ENCODE results near the gene HNF1A. TPM values are rescaled to one million over a fixed set of nuclear protein-coding genes. Genes with fewer than 3 reads are reported as not detected.
A peak's percentile ranks its signal among the peaks of the same experiment; 100 is the strongest.

HNF1A gene
- total and polyA plus RNA-seq, 2 of the 13 experiments (the other 11 are each of a cell fraction or from before 2014, with no cell fraction given): 13.4 to 34.7 TPM

DNA sequence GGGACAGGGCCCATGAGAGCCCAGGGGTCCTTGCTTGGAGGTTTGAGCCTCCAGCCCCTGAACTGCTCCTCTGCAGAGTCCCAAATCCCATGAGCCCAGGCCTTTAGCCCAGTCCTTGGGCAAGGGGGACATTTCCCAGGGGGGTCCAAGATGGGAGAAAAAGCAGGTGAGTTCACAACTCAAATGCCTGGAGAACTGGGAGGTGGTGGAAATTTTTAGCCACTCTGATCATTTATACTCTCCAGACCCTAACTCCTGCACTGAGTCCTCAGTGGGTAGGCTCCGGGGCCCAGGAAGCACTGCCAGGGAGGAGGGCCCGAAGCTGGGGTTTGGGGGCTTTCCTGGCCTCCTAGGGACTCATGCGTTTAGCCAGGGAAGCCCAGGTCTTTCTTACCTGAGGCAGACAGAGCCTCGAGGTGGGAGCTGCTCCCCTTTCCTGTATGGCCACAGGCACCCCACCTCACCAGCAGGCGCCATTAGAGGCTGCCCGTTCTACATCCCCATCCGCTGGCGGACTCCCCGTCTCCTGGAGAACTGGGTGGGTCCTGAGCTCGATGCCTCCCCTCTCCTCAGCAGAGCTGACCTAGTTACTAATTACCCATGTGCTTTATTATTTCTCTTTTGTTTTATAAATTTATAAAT lies 998 bp downstream of the HNF1A start (continued):
- TF ChIP-seq, protein P1, sequence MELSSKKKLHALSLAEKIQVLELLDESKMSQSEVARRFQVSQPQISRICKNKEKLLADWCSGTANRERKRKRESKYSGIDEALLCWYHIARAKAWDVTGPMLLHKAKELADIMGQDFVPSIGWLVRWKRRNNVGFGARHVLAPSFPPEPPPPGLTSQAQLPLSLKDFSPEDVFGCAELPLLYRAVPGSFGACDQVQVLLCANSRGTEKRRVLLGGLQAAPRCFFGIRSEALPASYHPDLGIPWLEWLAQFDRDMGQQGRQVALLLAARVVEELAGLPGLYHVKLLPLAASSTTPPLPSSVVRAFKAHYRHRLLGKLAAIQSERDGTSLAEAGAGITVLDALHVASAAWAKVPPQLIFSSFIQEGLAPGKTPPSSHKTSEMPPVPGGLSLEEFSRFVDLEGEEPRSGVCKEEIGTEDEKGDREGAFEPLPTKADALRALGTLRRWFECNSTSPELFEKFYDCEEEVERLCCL (CRISPR knock-in tag; IDR thresholded peaks at IDR 0.05; ENCODE audit: borderline replicate concordance): no peak
- TF ChIP-seq, protein P2, sequence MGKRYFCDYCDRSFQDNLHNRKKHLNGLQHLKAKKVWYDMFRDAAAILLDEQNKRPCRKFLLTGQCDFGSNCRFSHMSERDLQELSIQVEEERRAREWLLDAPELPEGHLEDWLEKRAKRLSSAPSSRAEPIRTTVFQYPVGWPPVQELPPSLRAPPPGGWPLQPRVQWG (CRISPR knock-in tag; IDR thresholded peaks at IDR 0.05; ENCODE audit: borderline replicate concordance, low read depth): no peak
- TF ChIP-seq ZNF572 (CRISPR knock-in tag; IDR thresholded peaks at IDR 0.05) (peak; percentile 26; the same call in 1 of the 2 replicates), ATAD3A (CRISPR knock-in tag; IDR thresholded peaks at IDR 0.05) (no peak), MAZ (IDR thresholded peaks at IDR 0.05; ENCODE audit: borderline replicate concordance, low read depth, low read length) (no peak), MAZ (CRISPR knock-in tag; IDR thresholded peaks at IDR 0.05; ENCODE audit: low read depth) (peak; percentile 52; the same call in 1 of the 2 replicates), HMGA1 (CRISPR knock-in tag; conservative IDR thresholded peaks at IDR 0.05) (no peak), ERF (CRISPR knock-in tag; IDR thresholded peaks at IDR 0.05) (0 out of 2 replicates have a peak, but pooled peaks have one; percentile 14), ZNF766 (CRISPR knock-in tag; IDR thresholded peaks at IDR 0.05; ENCODE audit: borderline replicate concordance) (no peak), ZNF17 (CRISPR knock-in tag; IDR thresholded peaks at IDR 0.05) (no peak), POLR2A (IDR thresholded peaks at IDR 0.05; ENCODE audit: insufficient read depth in 1 of 2, low read depth in 2 of 2, low read length in 2 of 2) (peak in 1 of 2 experiments; percentile 53; a peak in 2 of 4 replicates), ZSCAN22 (CRISPR knock-in tag; IDR thresholded peaks at IDR 0.05) (no peak), KLF13 (CRISPR knock-in tag; IDR thresholded peaks at IDR 0.05) (no peak), KAT7 (CRISPR knock-in tag; IDR thresholded peaks at IDR 0.05; ENCODE audit: borderline replicate concordance) (0 out of 2 replicates have a peak, but pooled peaks have one; percentile 35)
- TF ChIP-seq, protein P3, sequence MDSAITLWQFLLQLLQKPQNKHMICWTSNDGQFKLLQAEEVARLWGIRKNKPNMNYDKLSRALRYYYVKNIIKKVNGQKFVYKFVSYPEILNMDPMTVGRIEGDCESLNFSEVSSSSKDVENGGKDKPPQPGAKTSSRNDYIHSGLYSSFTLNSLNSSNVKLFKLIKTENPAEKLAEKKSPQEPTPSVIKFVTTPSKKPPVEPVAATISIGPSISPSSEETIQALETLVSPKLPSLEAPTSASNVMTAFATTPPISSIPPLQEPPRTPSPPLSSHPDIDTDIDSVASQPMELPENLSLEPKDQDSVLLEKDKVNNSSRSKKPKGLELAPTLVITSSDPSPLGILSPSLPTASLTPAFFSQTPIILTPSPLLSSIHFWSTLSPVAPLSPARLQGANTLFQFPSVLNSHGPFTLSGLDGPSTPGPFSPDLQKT (CRISPR knock-in tag; IDR thresholded peaks at IDR 0.05; ENCODE audit: borderline replicate concordance): no peak
- TF ChIP-seq, protein P4, sequence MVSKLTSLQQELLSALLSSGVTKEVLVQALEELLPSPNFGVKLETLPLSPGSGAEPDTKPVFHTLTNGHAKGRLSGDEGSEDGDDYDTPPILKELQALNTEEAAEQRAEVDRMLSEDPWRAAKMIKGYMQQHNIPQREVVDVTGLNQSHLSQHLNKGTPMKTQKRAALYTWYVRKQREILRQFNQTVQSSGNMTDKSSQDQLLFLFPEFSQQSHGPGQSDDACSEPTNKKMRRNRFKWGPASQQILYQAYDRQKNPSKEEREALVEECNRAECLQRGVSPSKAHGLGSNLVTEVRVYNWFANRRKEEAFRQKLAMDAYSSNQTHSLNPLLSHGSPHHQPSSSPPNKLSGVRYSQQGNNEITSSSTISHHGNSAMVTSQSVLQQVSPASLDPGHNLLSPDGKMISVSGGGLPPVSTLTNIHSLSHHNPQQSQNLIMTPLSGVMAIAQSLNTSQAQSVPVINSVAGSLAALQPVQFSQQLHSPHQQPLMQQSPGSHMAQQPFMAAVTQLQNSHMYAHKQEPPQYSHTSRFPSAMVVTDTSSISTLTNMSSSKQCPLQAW (CRISPR knock-in tag; IDR thresholded peaks at IDR 0.05): peak; percentile 47; the same call in 1 of the 2 replicates
- TF ChIP-seq, protein P5, sequence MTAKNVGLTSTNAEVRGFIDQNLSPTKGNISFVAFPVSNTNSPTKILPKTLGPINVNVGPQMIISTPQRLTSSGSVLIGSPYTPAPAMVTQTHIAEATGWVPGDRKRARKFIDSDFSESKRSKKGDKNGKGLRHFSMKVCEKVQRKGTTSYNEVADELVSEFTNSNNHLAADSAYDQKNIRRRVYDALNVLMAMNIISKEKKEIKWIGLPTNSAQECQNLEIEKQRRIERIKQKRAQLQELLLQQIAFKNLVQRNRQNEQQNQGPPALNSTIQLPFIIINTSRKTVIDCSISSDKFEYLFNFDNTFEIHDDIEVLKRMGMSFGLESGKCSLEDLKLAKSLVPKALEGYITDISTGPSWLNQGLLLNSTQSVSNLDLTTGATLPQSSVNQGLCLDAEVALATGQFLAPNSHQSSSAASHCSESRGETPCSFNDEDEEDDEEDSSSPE (CRISPR knock-in tag; IDR thresholded peaks at IDR 0.05): 0 out of 2 replicates have a peak, but pooled peaks have one; percentile 14
- TF ChIP-seq, protein P6, sequence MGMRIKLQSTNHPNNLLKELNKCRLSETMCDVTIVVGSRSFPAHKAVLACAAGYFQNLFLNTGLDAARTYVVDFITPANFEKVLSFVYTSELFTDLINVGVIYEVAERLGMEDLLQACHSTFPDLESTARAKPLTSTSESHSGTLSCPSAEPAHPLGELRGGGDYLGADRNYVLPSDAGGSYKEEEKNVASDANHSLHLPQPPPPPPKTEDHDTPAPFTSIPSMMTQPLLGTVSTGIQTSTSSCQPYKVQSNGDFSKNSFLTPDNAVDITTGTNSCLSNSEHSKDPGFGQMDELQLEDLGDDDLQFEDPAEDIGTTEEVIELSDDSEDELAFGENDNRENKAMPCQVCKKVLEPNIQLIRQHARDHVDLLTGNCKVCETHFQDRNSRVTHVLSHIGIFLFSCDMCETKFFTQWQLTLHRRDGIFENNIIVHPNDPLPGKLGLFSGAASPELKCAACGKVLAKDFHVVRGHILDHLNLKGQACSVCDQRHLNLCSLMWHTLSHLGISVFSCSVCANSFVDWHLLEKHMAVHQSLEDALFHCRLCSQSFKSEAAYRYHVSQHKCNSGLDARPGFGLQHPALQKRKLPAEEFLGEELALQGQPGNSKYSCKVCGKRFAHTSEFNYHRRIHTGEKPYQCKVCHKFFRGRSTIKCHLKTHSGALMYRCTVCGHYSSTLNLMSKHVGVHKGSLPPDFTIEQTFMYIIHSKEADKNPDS (CRISPR knock-in tag; IDR thresholded peaks at IDR 0.05): no peak

Data from HepG2 (cell line).